ENCODE data around the gene PITPNM1. TPM values are rescaled to one million over a fixed set of nuclear protein-coding genes. Genes with fewer than 3 reads are reported as not detected.

Gene PITPNM1
- total and polyA plus RNA-seq, 2 of the 13 experiments (the other 11 are each of a cell fraction or from before 2014, with no cell fraction given), result 8.2 to 8.5 TPM

DNA sequence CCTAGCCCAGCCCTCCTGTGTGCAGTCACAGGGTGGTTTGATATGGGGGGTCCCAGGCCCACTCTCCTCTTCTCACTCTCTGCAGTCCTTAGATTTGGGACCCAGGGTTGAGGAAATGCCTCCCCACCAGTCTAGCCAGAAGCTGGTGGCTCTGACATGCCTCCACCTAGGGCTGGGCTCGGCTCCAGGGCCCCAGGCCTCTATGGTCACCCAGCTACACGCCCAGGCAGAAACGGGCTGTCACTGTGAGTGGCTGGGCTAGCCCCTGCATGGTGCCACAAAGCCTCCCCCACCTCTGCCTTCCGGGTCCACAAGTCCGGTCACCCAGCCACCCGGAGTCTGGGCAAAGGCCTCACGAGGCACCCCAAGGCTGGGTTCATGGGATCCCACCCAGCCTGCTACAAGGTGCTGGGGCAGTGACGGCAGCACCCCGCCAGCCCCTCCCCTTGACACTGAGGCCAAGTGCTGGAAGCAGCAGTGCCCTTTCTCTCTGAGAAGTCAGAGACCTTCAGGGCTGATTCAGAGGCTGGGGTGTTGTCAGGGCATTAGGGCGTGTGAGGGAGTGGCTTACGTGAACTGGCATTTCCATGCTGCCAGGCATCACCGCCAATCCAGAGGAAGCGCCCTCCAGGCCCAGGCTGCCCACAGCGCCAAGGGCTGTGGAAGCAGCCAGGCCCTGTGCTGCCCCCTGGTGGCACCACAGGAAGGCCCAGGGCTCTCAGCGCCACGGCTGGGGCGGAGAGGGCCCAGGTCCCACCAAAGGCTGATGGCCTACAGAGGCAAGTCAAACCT, 638 bp upstream of the PITPNM1 start (continued):
- TF ChIP-seq TBX2 (CRISPR knock-in tag; IDR thresholded peaks at IDR 0.05; ENCODE audit: borderline replicate concordance) (peak; percentile 46; the same call in 1 of the 2 replicates), JDP2 (CRISPR knock-in tag; IDR thresholded peaks at IDR 0.05; ENCODE audit: borderline replicate concordance) (no peak), ZNF180 (CRISPR knock-in tag; IDR thresholded peaks at IDR 0.05; ENCODE audit: borderline replicate concordance, low read depth) (no peak), ZNF839 (CRISPR knock-in tag; IDR thresholded peaks at IDR 0.05; ENCODE audit: borderline replicate concordance) (no peak; the same call in 1 of the 2 replicates), ARNTL (CRISPR knock-in tag; IDR thresholded peaks at IDR 0.05) (peak; percentile 51; the same call in 1 of the 2 replicates), ZNF292 (CRISPR knock-in tag; IDR thresholded peaks at IDR 0.05; ENCODE audit: borderline replicate concordance, low read depth) (peak; percentile 59; the same call in 1 of the 2 replicates), SALL1 (CRISPR knock-in tag; IDR thresholded peaks at IDR 0.05) (no peak), ZNF761 (CRISPR knock-in tag; conservative IDR thresholded peaks at IDR 0.05) (0 out of 2 replicates have a peak, but pooled peaks have one; percentile 78), HHEX (CRISPR knock-in tag; IDR thresholded peaks at IDR 0.05) (no peak), ZBTB21 (CRISPR knock-in tag; IDR thresholded peaks at IDR 0.05) (peak; percentile 17; the same call in 1 of the 2 replicates), FLYWCH1 (CRISPR knock-in tag; IDR thresholded peaks at IDR 0.05) (no peak)
- TF ChIP-seq, protein P1, sequence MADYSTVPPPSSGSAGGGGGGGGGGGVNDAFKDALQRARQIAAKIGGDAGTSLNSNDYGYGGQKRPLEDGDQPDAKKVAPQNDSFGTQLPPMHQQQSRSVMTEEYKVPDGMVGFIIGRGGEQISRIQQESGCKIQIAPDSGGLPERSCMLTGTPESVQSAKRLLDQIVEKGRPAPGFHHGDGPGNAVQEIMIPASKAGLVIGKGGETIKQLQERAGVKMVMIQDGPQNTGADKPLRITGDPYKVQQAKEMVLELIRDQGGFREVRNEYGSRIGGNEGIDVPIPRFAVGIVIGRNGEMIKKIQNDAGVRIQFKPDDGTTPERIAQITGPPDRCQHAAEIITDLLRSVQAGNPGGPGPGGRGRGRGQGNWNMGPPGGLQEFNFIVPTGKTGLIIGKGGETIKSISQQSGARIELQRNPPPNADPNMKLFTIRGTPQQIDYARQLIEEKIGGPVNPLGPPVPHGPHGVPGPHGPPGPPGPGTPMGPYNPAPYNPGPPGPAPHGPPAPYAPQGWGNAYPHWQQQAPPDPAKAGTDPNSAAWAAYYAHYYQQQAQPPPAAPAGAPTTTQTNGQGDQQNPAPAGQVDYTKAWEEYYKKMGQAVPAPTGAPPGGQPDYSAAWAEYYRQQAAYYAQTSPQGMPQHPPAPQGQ (CRISPR knock-in tag; IDR thresholded peaks at IDR 0.05; ENCODE audit: borderline replicate concordance), result no peak
- TF ChIP-seq, protein P2, sequence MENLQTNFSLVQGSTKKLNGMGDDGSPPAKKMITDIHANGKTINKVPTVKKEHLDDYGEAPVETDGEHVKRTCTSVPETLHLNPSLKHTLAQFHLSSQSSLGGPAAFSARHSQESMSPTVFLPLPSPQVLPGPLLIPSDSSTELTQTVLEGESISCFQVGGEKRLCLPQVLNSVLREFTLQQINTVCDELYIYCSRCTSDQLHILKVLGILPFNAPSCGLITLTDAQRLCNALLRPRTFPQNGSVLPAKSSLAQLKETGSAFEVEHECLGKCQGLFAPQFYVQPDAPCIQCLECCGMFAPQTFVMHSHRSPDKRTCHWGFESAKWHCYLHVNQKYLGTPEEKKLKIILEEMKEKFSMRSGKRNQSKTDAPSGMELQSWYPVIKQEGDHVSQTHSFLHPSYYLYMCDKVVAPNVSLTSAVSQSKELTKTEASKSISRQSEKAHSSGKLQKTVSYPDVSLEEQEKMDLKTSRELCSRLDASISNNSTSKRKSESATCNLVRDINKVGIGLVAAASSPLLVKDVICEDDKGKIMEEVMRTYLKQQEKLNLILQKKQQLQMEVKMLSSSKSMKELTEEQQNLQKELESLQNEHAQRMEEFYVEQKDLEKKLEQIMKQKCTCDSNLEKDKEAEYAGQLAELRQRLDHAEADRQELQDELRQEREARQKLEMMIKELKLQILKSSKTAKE (CRISPR knock-in tag; IDR thresholded peaks at IDR 0.05; ENCODE audit: borderline replicate concordance), result 0 out of 2 replicates have a peak, but pooled peaks have one; percentile 39
- TF ChIP-seq, protein P3, sequence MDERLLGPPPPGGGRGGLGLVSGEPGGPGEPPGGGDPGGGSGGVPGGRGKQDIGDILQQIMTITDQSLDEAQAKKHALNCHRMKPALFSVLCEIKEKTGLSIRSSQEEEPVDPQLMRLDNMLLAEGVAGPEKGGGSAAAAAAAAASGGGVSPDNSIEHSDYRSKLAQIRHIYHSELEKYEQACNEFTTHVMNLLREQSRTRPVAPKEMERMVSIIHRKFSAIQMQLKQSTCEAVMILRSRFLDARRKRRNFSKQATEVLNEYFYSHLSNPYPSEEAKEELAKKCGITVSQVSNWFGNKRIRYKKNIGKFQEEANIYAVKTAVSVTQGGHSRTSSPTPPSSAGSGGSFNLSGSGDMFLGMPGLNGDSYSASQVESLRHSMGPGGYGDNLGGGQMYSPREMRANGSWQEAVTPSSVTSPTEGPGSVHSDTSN (CRISPR knock-in tag; IDR thresholded peaks at IDR 0.05), result no peak
- TF ChIP-seq, protein P4, sequence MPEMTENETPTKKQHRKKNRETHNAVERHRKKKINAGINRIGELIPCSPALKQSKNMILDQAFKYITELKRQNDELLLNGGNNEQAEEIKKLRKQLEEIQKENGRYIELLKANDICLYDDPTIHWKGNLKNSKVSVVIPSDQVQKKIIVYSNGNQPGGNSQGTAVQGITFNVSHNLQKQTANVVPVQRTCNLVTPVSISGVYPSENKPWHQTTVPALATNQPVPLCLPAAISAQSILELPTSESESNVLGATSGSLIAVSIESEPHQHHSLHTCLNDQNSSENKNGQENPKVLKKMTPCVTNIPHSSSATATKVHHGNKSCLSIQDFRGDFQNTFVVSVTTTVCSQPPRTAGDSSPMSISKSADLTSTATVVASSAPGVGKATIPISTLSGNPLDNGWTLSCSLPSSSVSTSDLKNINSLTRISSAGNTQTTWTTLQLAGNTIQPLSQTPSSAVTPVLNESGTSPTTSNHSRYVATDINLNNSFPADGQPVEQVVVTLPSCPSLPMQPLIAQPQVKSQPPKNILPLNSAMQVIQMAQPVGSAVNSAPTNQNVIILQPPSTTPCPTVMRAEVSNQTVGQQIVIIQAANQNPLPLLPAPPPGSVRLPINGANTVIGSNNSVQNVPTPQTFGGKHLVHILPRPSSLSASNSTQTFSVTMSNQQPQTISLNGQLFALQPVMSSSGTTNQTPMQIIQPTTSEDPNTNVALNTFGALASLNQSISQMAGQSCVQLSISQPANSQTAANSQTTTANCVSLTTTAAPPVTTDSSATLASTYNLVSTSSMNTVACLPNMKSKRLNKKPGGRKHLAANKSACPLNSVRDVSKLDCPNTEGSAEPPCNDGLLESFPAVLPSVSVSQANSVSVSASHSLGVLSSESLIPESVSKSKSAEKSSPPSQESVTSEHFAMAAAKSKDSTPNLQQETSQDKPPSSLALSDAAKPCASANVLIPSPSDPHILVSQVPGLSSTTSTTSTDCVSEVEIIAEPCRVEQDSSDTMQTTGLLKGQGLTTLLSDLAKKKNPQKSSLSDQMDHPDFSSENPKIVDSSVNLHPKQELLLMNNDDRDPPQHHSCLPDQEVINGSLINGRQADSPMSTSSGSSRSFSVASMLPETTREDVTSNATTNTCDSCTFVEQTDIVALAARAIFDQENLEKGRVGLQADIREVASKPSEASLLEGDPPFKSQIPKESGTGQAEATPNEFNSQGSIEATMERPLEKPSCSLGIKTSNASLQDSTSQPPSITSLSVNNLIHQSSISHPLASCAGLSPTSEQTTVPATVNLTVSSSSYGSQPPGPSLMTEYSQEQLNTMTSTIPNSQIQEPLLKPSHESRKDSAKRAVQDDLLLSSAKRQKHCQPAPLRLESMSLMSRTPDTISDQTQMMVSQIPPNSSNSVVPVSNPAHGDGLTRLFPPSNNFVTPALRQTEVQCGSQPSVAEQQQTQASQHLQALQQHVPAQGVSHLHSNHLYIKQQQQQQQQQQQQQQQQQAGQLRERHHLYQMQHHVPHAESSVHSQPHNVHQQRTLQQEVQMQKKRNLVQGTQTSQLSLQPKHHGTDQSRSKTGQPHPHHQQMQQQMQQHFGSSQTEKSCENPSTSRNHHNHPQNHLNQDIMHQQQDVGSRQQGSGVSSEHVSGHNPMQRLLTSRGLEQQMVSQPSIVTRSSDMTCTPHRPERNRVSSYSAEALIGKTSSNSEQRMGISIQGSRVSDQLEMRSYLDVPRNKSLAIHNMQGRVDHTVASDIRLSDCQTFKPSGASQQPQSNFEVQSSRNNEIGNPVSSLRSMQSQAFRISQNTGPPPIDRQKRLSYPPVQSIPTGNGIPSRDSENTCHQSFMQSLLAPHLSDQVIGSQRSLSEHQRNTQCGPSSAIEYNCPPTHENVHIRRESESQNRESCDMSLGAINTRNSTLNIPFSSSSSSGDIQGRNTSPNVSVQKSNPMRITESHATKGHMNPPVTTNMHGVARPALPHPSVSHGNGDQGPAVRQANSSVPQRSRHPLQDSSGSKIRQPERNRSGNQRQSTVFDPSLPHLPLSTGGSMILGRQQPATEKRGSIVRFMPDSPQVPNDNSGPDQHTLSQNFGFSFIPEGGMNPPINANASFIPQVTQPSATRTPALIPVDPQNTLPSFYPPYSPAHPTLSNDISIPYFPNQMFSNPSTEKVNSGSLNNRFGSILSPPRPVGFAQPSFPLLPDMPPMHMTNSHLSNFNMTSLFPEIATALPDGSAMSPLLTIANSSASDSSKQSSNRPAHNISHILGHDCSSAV (CRISPR knock-in tag; IDR thresholded peaks at IDR 0.05; ENCODE audit: borderline replicate concordance), result no peak

Data from HepG2 (cell line).